ENCODE results near the gene KMT2C. TPM values are rescaled to one million over a fixed set of nuclear protein-coding genes. Genes with fewer than 3 reads are reported as not detected.
"Not testable (repeated sequence)": the region's sequence is repeated elsewhere in the genome, so short reads cannot be mapped to it uniquely, and the experiment has no call there.

The KMT2C gene
- total RNA-seq, 1 experiment from 2014 or later: 54.3 TPM

DNA sequence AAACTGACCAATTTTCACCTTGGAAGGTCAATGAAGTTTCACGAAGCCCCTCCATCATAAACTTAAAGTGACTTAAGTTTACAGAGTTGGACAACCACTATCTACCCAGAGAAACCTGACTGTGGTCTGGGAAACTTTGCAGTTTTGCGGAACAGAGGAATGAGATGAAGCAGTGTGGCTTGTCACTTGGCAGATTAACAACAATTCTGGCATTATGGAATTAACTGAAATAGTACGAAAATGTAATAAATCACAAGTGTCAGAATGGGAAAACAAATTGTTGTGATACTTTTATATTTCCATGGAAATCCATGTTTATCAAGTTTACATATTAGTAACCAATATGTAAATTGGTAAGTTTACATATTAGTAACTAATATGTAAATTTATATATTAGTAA, 4.9 kb downstream of the KMT2C start:
- H3K4me3 ChIP-seq: no peak overlapping the region
- no peak for DNase-seq
- TF ChIP-seq, protein P1, sequence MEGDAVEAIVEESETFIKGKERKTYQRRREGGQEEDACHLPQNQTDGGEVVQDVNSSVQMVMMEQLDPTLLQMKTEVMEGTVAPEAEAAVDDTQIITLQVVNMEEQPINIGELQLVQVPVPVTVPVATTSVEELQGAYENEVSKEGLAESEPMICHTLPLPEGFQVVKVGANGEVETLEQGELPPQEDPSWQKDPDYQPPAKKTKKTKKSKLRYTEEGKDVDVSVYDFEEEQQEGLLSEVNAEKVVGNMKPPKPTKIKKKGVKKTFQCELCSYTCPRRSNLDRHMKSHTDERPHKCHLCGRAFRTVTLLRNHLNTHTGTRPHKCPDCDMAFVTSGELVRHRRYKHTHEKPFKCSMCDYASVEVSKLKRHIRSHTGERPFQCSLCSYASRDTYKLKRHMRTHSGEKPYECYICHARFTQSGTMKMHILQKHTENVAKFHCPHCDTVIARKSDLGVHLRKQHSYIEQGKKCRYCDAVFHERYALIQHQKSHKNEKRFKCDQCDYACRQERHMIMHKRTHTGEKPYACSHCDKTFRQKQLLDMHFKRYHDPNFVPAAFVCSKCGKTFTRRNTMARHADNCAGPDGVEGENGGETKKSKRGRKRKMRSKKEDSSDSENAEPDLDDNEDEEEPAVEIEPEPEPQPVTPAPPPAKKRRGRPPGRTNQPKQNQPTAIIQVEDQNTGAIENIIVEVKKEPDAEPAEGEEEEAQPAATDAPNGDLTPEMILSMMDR (conservative IDR thresholded peaks at IDR 0.05): no peak
- no peak for TF ChIP-seq EZH2 (IDR thresholded peaks at IDR 0.05; ENCODE audit: low read depth)
- no peak overlapping the region for H2AFZ ChIP-seq
- H3K4me2 ChIP-seq: no peak overlapping the region
- peaks cover 26% of the 10 kb centered on the region for H3K4me1 ChIP-seq (replicated peaks; ENCODE audit: insufficient read depth)
- POLR2A ChIA-PET (ENCODE audit: unreplicated experiment): no interaction called here
- no TSS peak for BruUV-seq (replicated peaks)
- H3K9me3 ChIP-seq (ENCODE audit: insufficient read depth, low read depth): no peaks in the 10 kb centered on the region; the same call in 1 of the 2 replicates
- no peaks in the 10 kb centered on the region for H3K27me3 ChIP-seq (ENCODE audit: insufficient read depth, low read depth)
- H3K36me3 ChIP-seq (ENCODE audit: low read depth): no peaks in the 10 kb centered on the region
- H4K20me1 ChIP-seq (ENCODE audit: insufficient read depth): peaks cover 26% of the 10 kb centered on the region
- peaks cover 93% of the 10 kb centered on the region for H3K79me2 ChIP-seq (ENCODE audit: low read depth)
- H3K27ac ChIP-seq: no peak overlapping the region
- H3F3A ChIP-seq (ENCODE audit: insufficient read depth, low read depth): peaks cover 2% of the 10 kb centered on the region; the same call in 1 of the 2 replicates
- CTCF ChIA-PET: interaction anchor here (0.7 kb wide), 1 partner anchor 993 kb away, joined by 6 read pairs; no protein-coding TSS in a partner anchor
- intact Hi-C loops (cut with micrococcal nuclease; ENCODE audit: unreplicated experiment): loop anchor here (5.0 to 10.0 kb wide), 2 partner anchors 89 to 244 kb away; partner anchors contain the start of gene XRCC2
- no peaks in the 10 kb centered on the region for H3K9me2 ChIP-seq (ENCODE audit: insufficient read depth)

DNA sequence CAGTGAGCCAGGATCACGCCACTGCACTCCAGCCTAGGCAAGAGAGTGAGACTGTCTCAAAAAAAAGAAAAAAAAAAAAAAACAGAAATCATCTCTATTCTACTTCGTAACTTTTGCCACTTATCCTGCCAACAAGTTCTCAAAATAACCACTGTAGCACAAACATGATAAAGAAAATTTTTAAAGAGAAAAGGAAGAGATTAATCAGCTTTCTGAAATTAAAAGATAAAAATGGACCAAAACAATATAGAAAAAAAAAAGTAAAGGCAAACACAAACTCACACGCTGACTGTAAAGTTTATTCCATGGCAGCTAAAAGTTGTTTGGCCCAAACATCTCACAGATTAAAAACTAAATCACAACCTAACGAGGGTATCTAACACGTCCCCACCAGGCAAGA, 5.7 kb downstream of the KMT2C start:
- H3F3A ChIP-seq (ENCODE audit: insufficient read depth, low read depth); H3K27ac ChIP-seq; CTCF ChIA-PET; BruUV-seq (replicated peaks); POLR2A ChIA-PET (ENCODE audit: unreplicated experiment); H3K9me3 ChIP-seq (ENCODE audit: insufficient read depth, low read depth); DNase-seq; H3K9me2 ChIP-seq (ENCODE audit: insufficient read depth); H3K27me3 ChIP-seq (ENCODE audit: insufficient read depth, low read depth); H3K4me3 ChIP-seq; H3K4me2 ChIP-seq; H2AFZ ChIP-seq; H3K36me3 ChIP-seq (ENCODE audit: low read depth): not testable (repeated sequence)
- peaks cover 26% of the 10 kb centered on the region for H3K4me1 ChIP-seq (replicated peaks; ENCODE audit: insufficient read depth)
- peaks cover 26% of the 10 kb centered on the region for H4K20me1 ChIP-seq (ENCODE audit: insufficient read depth)
- H3K79me2 ChIP-seq (ENCODE audit: low read depth): peaks cover 100% of the 10 kb centered on the region
- intact Hi-C loops (cut with micrococcal nuclease; ENCODE audit: unreplicated experiment): loop anchor here (5.0 to 10.0 kb wide), 2 partner anchors 88 to 245 kb away; partner anchors contain the start of gene XRCC2

DNA sequence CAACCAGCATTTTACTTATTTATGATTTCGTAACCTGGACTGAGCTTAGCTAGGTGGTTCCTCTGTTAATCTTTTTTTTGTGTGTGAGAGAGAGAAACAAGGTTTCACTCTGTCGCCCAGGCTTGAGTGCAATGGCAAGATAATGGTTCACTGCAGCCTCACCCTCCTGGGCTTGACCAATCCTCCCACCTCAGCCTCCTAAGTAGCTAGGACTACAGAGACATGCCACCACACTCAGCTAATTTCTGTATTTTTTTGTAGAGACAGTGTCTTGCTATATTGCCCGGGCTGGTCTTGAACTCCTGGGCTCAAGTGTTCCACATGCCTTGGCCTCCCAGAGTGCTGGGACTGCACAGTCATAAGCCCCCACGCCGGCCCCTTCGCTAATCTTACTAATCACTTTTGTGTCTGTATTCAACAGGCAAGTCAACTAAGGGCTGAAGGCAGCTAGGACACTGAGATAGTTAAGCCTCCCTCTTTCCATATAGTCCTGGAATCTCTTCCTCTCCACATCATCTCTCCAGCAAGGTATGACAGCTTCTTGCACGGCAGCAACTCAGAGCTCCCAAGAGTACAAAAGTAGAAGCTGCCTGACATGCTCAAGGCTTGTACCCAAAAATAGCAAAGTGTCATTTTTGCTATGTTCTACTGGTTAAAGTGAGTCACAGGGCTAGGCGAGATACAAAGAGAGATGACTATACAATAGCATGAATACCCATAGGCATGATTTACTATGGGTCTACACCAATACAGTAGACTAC, 11.3 kb downstream of the KMT2C start:
- Histone ChIP-seq H3K27me3 (ENCODE audit: insufficient read depth, low read depth) (no peaks in the 10 kb centered on the region), H3K79me2 (ENCODE audit: low read depth) (peaks cover 97% of the 10 kb centered on the region), H3K4me2 (no peak overlapping the region), H3K9me3 (ENCODE audit: insufficient read depth, low read depth) (no peaks in the 10 kb centered on the region; the same call in 1 of the 2 replicates), H3K36me3 (ENCODE audit: low read depth) (no peaks in the 10 kb centered on the region), H3K27ac (no peak overlapping the region), H3K4me3 (no peak overlapping the region), H3K9me2 (ENCODE audit: insufficient read depth) (no peaks in the 10 kb centered on the region), H3F3A (ENCODE audit: insufficient read depth, low read depth) (peaks cover 2% of the 10 kb centered on the region; the same call in 1 of the 2 replicates), H2AFZ (no peak overlapping the region), H3K4me1 (replicated peaks; ENCODE audit: insufficient read depth) (no peaks in the 10 kb centered on the region), H4K20me1 (ENCODE audit: insufficient read depth) (peaks cover 21% of the 10 kb centered on the region; the same call in 1 of the 2 replicates)
- DNase-seq: no peak
- ChIA-PET POLR2A (ENCODE audit: unreplicated experiment) (no interaction called here), CTCF (no interaction called here)
- TF ChIP-seq, protein P1 (conservative IDR thresholded peaks at IDR 0.05): no peak
- TF ChIP-seq EZH2 (IDR thresholded peaks at IDR 0.05; ENCODE audit: low read depth): no peak
- intact Hi-C loops (cut with micrococcal nuclease; ENCODE audit: unreplicated experiment): no loop called here
- no TSS peak for BruUV-seq (replicated peaks)
